GM12878 (cell line): Measurements from ENCODE around the gene TRAPPC2. TPM values are rescaled to one million over a fixed set of nuclear protein-coding genes. Genes with fewer than 3 reads are reported as not detected.

Experiments used
- ATAC-seq: fragments of 200-7000 bp; cut with Tn5 transposase; 3 replicates; pipeline ENCODE4 v1.9.1; 2020; ENCODE audit warnings: mild to moderate bottlenecking, moderate library complexity
- BruUV-seq: library from RNA; stranded (reverse); fragments of 400-500 nt; replicated peaks from 2 replicates; lab custom pipeline; 2021; lab: Mats Ljungman, UMichigan
- CTCF ChIA-PET: fragments of 300-600 bp; sonication (Branson Sonifier 250); formaldehyde crosslinking; extraction: SDS; loops from one replicate; lab custom pipeline; 2021; ENCODE audit warnings: inconsistent platforms; lab: Yijun Ruan, JAX
- POLR2A ChIA-PET: fragments of 350-600 bp; formaldehyde crosslinking; extraction: SDS; loops from one replicate; lab custom pipeline; 2021; ENCODE audit warnings: inconsistent platforms; lab: Charles Lee
- RAD21 ChIA-PET: fragments of 300-600 bp; sonication (Branson Sonifier 250); formaldehyde crosslinking; loops from one replicate; lab custom pipeline; 2023; ENCODE audit warnings: antibody characterized with exemption; ENCODE audit not compliant: unreplicated experiment; lab: Charles Lee
- SMC1A ChIA-PET: fragments of 300-600 bp; sonication (Branson Sonifier 250); formaldehyde crosslinking; loops from one replicate; lab custom pipeline; 2023; ENCODE audit not compliant: unreplicated experiment, uncharacterized antibody; lab: Charles Lee
- DNase-seq: peaks from one replicate; pipeline ENCODE4 v3.0.0-alpha.2; 2011; ENCODE audit warnings: low read depth, low spot score
- FAIRE-seq: peaks from 3 replicates; lab custom pipeline; 2011; peaks lifted over from hg19 to GRCh38; lab: Jason Lieb, UNC
- H2AFZ ChIP-seq: 2 replicates; pipeline ENCODE4 v1.6.0; 2011; ENCODE audit warnings: low read depth, low read length, control low read depth; ENCODE audit not compliant: control insufficient read depth
- H3K27ac ChIP-seq: 2 replicates; pipeline ENCODE4 v1.5.1; 2011; ENCODE audit warnings: control low read depth; ENCODE audit not compliant: control insufficient read depth, insufficient read depth
- H3K27me3 ChIP-seq, 2 experiments: replicated peaks in 1 of 2; 2 replicates each; pipeline versions ENCODE4 v1.6.0 to v1.6.1; 2011; ENCODE audit warnings: low read length in 1 of 2; ENCODE audit not compliant: control insufficient read depth in 2 of 2, insufficient read depth in 2 of 2
- H3K36me3 ChIP-seq, 2 experiments: 2 replicates each; pipeline ENCODE4 v1.5.1; 2011; ENCODE audit warnings: low read length in 1 of 2; ENCODE audit not compliant: control insufficient read depth in 2 of 2, insufficient read depth in 2 of 2
- H3K4me1 ChIP-seq: 2 replicates; pipeline ENCODE4 v1.6.1; 2011; ENCODE audit warnings: mild to moderate bottlenecking, low read length, moderate library complexity, mixed read lengths; ENCODE audit not compliant: control insufficient read depth, insufficient read depth
- H3K4me2 ChIP-seq: 2 replicates; pipeline ENCODE4 v1.6.0; 2011; ENCODE audit warnings: control low read depth; ENCODE audit not compliant: control insufficient read depth, insufficient read depth
- H3K4me3 ChIP-seq: fragments of 200-600 bp; sonication (generic); 2 replicates; pipeline ENCODE4 v1.5.1; 2016
- H3K79me2 ChIP-seq: 2 replicates; pipeline ENCODE4 v1.6.0; 2011; ENCODE audit warnings: low read length; ENCODE audit not compliant: control insufficient read depth, insufficient read depth
- H3K9ac ChIP-seq: 2 replicates; pipeline ENCODE4 v1.8.0; 2011; ENCODE audit warnings: low read length, control low read depth, mixed read lengths; ENCODE audit not compliant: control insufficient read depth, insufficient read depth
- H3K9me3 ChIP-seq: replicated peaks from 3 replicates; pipeline ENCODE4 v1.5.1; 2011; ENCODE audit warnings: mild to moderate bottlenecking, low read length; ENCODE audit not compliant: control insufficient read depth, insufficient read depth
- H4K20me1 ChIP-seq: 2 replicates; pipeline ENCODE4 v1.6.0; 2011; ENCODE audit not compliant: control insufficient read depth, insufficient read depth
- BMI1 ChIP-seq: fragments of 450-650 bp; IDR thresholded peaks from 2 replicates; pipeline ENCODE4 v1.6.1; 2016; ENCODE audit warnings: mild to moderate bottlenecking, moderate library complexity, borderline replicate concordance
- CBFB ChIP-seq: IDR thresholded peaks from 2 replicates; pipeline ENCODE4 v1.6.1; 2016; ENCODE audit warnings: antibody characterized with exemption, low read depth
- DPF2 ChIP-seq: fragments of 450-650 bp; IDR thresholded peaks from 2 replicates; pipeline ENCODE4 v1.6.1; 2017; ENCODE audit warnings: mild to moderate bottlenecking
- EGR1 ChIP-seq, 2 experiments: IDR thresholded peaks; 1 replicate in 1 of 2; 2 replicates in 1 of 2; pipeline ENCODE4 v1.6.1; 2011 to 2012; ENCODE audit warnings: low read depth in 2 of 2, low read length in 2 of 2, borderline replicate concordance in 1 of 2, mild to moderate bottlenecking in 1 of 2, moderate library complexity in 1 of 2
- EP300 ChIP-seq, 2 experiments: fragments of 150-350 bp in 1 of 2; IDR thresholded peaks; 2 replicates each; pipeline ENCODE4 v1.6.1; 2011 to 2012; ENCODE audit warnings: low read depth in 2 of 2, low read length in 2 of 2, borderline replicate concordance in 1 of 2, improper control_type of control experiment in 1 of 2, inconsistent platforms in 1 of 2; ENCODE audit not compliant: control insufficient read depth in 1 of 2
- GATAD2B ChIP-seq: fragments of 450-650 bp; conservative IDR thresholded peaks from 2 replicates; pipeline ENCODE4 v1.6.1; 2017; ENCODE audit warnings: low read depth, mild to moderate bottlenecking, moderate library complexity
- IKZF1 ChIP-seq: fragments of 450-650 bp; conservative IDR thresholded peaks from 2 replicates; pipeline ENCODE4 v1.6.1; 2017; ENCODE audit warnings: antibody characterized with exemption, mild to moderate bottlenecking
- IKZF2 ChIP-seq, 2 experiments: fragments of 450-650 bp; IDR thresholded peaks; 2 replicates each; pipeline ENCODE4 v1.6.1; 2017; ENCODE audit warnings: mild to moderate bottlenecking in 2 of 2, moderate library complexity in 2 of 2
- LARP7 ChIP-seq: fragments of 450-650 bp; IDR thresholded peaks from 2 replicates; pipeline ENCODE4 v1.6.1; 2017; ENCODE audit warnings: mild to moderate bottlenecking
- MEF2B ChIP-seq: fragments of 450-650 bp; IDR thresholded peaks from 2 replicates; pipeline ENCODE4 v1.6.1; 2018; ENCODE audit warnings: mild to moderate bottlenecking, moderate library complexity; ENCODE audit not compliant: partially characterized antibody, poor library complexity, severe bottlenecking
- MLLT1 ChIP-seq: fragments of 450-650 bp; IDR thresholded peaks from 2 replicates; pipeline ENCODE4 v1.6.1; 2016; ENCODE audit warnings: mild to moderate bottlenecking
- NR2F1 ChIP-seq: fragments of 450-650 bp; conservative IDR thresholded peaks from 2 replicates; pipeline ENCODE4 v1.6.1; 2017; ENCODE audit warnings: mild to moderate bottlenecking
- POLR2A ChIP-seq: IDR thresholded peaks from 2 replicates; pipeline ENCODE4 v1.6.1; 2011; ENCODE audit warnings: low read depth, mild to moderate bottlenecking, low read length
- POLR2AphosphoS5 ChIP-seq: IDR thresholded peaks from 2 replicates; pipeline ENCODE4 v1.6.1; 2011; ENCODE audit warnings: mild to moderate bottlenecking, low read length, inconsistent platforms
- POU2F2 ChIP-seq: IDR thresholded peaks from 3 replicates; pipeline ENCODE4 v1.6.1; 2011; ENCODE audit warnings: low read depth, mild to moderate bottlenecking, low read length, borderline replicate concordance
- RFX5 ChIP-seq: IDR thresholded peaks from 2 replicates; pipeline ENCODE4 v1.6.1; 2011; ENCODE audit warnings: low read depth, low read length, improper control_type of control experiment
- SIN3A ChIP-seq: IDR thresholded peaks from 2 replicates; pipeline ENCODE4 v1.6.1; 2012; ENCODE audit warnings: low read depth, low read length, improper control_type of control experiment
- SMARCA5 ChIP-seq: fragments of 450-650 bp; IDR thresholded peaks from 2 replicates; pipeline ENCODE4 v1.6.1; 2017; ENCODE audit warnings: mild to moderate bottlenecking
- TAF1 ChIP-seq: IDR thresholded peaks from 2 replicates; pipeline ENCODE4 v1.6.1; 2011; ENCODE audit warnings: mild to moderate bottlenecking, low read depth, low read length, borderline replicate concordance
- USF1 ChIP-seq: IDR thresholded peaks from 2 replicates; pipeline ENCODE4 v1.6.1; 2011; ENCODE audit warnings: borderline replicate concordance, low read depth, mild to moderate bottlenecking, moderate library complexity, mixed read lengths, low read length; ENCODE audit not compliant: insufficient read depth; ENCODE audit errors: extremely low read length
- WRNIP1 ChIP-seq: IDR thresholded peaks from 2 replicates; pipeline ENCODE4 v1.6.1; 2011; ENCODE audit warnings: low read depth, low read length, improper control_type of control experiment, borderline replicate concordance
- YY1 ChIP-seq: IDR thresholded peaks from 2 replicates; pipeline ENCODE4 v1.6.1; 2011; ENCODE audit warnings: low read depth, mild to moderate bottlenecking, low read length
- WGBS: methylation state at CpG from one replicate; pipeline ENCODE4 v1.1.6; 2016; ENCODE audit warnings: low lambda C conversion rate; ENCODE audit not compliant: insufficient replicate concordance, insufficient coverage; ENCODE audit errors: missing lambda C conversion rate; 5-methylcytosine and 5-hydroxymethylcytosine counted together
- in situ Hi-C: fragments of 300-500 bp; cut with MboI; formaldehyde crosslinking; loops from 9 replicates; pipeline ENCODE4 v1.14.3; 2018; ENCODE audit warnings: mixed read lengths
- intact Hi-C: fragments of 100-400 bp; cut with micrococcal nuclease; formaldehyde crosslinking; loops from one replicate; pipeline ENCODE4 v1.14.2; 2022; ENCODE audit not compliant: unreplicated experiment
- polyA plus RNA-seq, 11 experiments: library from polyadenylated mRNA; depleted of rRNA in 4 of 11; unstranded in 6 of 11; stranded (reverse) in 5 of 11; fragments of >200 nt; fragmentation: Nextera tagmentation in 4 of 11; fragmentation: Illumina TruSeq in 1 of 11; extraction: Ambion mirVana in 4 of 11; extraction: Trizol in 1 of 11; gene quantifications; 1 replicate in 1 of 11; 2 replicates in 10 of 11; pipeline versions ENCODE4 v1.2.1 to v1.2.3, GENCODE V29; 2011 to 2016; ENCODE audit warnings: inconsistent platforms in 2 of 11, missing spikeins in 2 of 11, low read depth in 1 of 11
- total RNA-seq, 4 experiments: library from RNA; depleted of rRNA in 3 of 4; stranded (reverse); fragments of >200 nt in 3 of 4; fragmentation: Illumina TruSeq in 1 of 4; extraction: Trizol in 1 of 4; gene quantifications; 2 replicates each; pipeline versions ENCODE4 v1.2.1 to v1.2.3, GENCODE V29; 2013 to 2021

Gene TRAPPC2
- total and polyA plus RNA-seq, 10 of the 15 experiments (the other 5 are each of a cell fraction or from before 2014, with no cell fraction given): 12.4 to 28.4 (median 21.3) TPM

DNA sequence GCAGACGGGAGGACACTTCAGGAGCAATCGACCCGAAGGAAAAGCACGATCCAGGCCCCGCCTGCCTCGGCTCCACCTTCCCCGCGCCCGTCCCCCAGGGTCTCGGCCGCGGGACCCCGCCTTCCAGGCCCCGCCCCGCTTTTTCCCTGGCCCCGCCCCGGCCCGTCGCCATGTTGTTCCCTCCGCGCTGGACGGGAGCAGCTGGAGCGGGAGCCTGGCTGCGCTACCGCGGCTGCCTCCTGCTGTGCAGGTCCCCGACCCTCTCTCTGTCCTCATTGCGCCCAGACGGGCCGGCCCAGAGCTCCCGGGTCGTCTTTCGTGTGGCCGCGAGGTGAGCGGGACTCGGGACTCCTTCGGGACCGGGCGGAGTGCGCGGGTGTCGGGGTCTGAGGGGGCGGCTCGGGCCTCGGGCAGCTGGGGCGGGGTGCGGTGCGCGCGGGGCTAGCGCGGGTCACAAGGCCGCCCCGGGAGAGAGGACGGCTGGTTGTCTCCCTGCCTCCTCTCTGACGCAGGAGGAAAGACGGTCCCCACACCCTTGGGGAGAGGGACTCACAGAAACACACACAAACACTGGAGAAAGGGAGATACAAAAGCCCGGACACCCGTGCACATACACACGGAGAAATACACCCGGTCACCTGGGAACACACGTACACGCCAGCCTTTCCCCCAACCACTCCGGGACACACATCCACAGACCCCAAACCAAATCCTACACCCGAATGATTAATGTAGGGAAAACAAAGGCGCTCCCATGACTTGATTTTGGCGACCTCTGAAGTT is 45.3 kb downstream of the TRAPPC2 start, which contains the start of gene RAB9A:
Gene RAB9A, plus strand, starts transcription at position 171 of the 783 bp plus-strand sequence. CDS start 19,619 bp downstream, outside the sequence.
- 1% methylated on average over 57 of the region's 68 CpGs for WGBS
- no TSS peak for BruUV-seq
- TF ChIP-seq IKZF1 (peak; percentile 87), SMARCA5 (0 out of 2 replicates have a peak, but pooled peaks have one; percentile 13), USF1 (no peak), POLR2A (peak; percentile 86), IKZF2 (IDR thresholded peaks at IDR 0.05) (peak; percentile 71 to 77), YY1 (peak; percentile 90), RFX5 (no peak), CBFB (no peak), DPF2 (peak; percentile 70; the same call in 1 of the 2 replicates), POLR2AphosphoS5 (peak; percentile 60), POU2F2 (0 out of 3 replicates have a peak, but pooled peaks have one; percentile 23), MEF2B (peak; percentile 44), LARP7 (peak; percentile 68), NR2F1 (peak; percentile 59), TAF1 (peak; percentile 52; the same call in 1 of the 2 replicates), WRNIP1 (0 out of 2 replicates have a peak, but pooled peaks have one; percentile 47), BMI1 (no peak), EGR1 (IDR thresholded peaks at IDR 0.05; ENCODE audit: borderline replicate concordance in 1 of 2, low read depth in 2 of 2, low read length in 2 of 2) (peak in 1 of 2 experiments; percentile 42; a peak in 1 of 3 replicates), SIN3A (peak; percentile 33; the same call in 1 of the 2 replicates), MLLT1 (peak; percentile 87; the same call in 1 of the 2 replicates), EP300 (IDR thresholded peaks at IDR 0.05; ENCODE audit: borderline replicate concordance in 1 of 2, control insufficient read depth in 1 of 2, low read depth in 2 of 2, low read length in 2 of 2) (peak in 1 of 2 experiments; percentile 18; a peak in 1 of 4 replicates), GATAD2B (peak; percentile 51; the same call in 1 of the 2 replicates)

More for the DNA sequence above, 45.3 kb downstream of the TRAPPC2 start, which contains the start of gene RAB9A:
- RAD21 ChIA-PET: interaction anchor here (0.9 to 7.0 kb wide), 12 partner anchors 8 to 1464 kb away, joined by 3 to 68 read pairs (median 8); partner anchors contain the start of genes GEMIN8, OFD1 and TRAPPC2
- DNase-seq: no peak
- Histone ChIP-seq H3K4me1 (peaks cover 16% of the 10 kb centered on the region), H3K4me2 (peak within 1 kb of the TSS; percentile 75), H3K36me3 (no peaks in the 10 kb centered on the region), H3K79me2 (peaks cover 54% of the 10 kb centered on the region), H3K27me3 (no peaks in the 10 kb centered on the region), H3K9ac (peak within 1 kb of the TSS; percentile 93), H3K9me3 (no peaks in the 10 kb centered on the region; the same call in 2 of the 3 replicates), H4K20me1 (no peaks in the 10 kb centered on the region), H3K27ac (peak within 1 kb of the TSS; percentile 91), H2AFZ (peak within 1 kb of the TSS; percentile 77), H3K4me3 (peak within 1 kb of the TSS; percentile 84)
- intact Hi-C loops (loop anchor here (5.0 kb wide), 1 partner anchor 607 kb away; no protein-coding TSS in a partner anchor), in situ Hi-C loops (no loop called here)
- POLR2A ChIA-PET: interaction anchor here (0.6 to 5.1 kb wide), 11 partner anchors 8 to 618 kb away, joined by 3 to 49 read pairs (median 5); partner anchors contain the start of genes OFD1 and TRAPPC2
- SMC1A ChIA-PET: interaction anchor here (0.6 to 13.8 kb wide), 16 partner anchors 8 to 343 kb away, joined by 3 to 173 read pairs (median 6); partner anchors contain the start of genes OFD1 and TRAPPC2
- CTCF ChIA-PET: interaction anchor here (1.1 to 3.2 kb wide), 5 partner anchors 9 to 62 kb away, joined by 4 to 16 read pairs (median 14); no protein-coding TSS in a partner anchor
- peak; percentile 77 for ATAC-seq
- FAIRE-seq: no peak
